GM12878 (cell line): ENCODE data around the gene ZP4. TPM values are rescaled to one million over a fixed set of nuclear protein-coding genes. Genes with fewer than 3 reads are reported as not detected.

ENCODE experiments used
- ATAC-seq: fragments of 200-7000 bp; cut with Tn5 transposase; 3 replicates; pipeline ENCODE4 v1.9.1; 2020; ENCODE audit warnings: mild to moderate bottlenecking, moderate library complexity
- BruUV-seq: library from RNA; stranded (reverse); fragments of 400-500 nt; replicated peaks from 2 replicates; lab custom pipeline; 2021; lab: Mats Ljungman, UMichigan
- CTCF ChIA-PET: fragments of 300-600 bp; sonication (Branson Sonifier 250); formaldehyde crosslinking; extraction: SDS; loops from one replicate; lab custom pipeline; 2021; ENCODE audit warnings: inconsistent platforms; lab: Yijun Ruan, JAX
- POLR2A ChIA-PET: fragments of 350-600 bp; formaldehyde crosslinking; extraction: SDS; loops from one replicate; lab custom pipeline; 2021; ENCODE audit warnings: inconsistent platforms; lab: Charles Lee
- RAD21 ChIA-PET: fragments of 300-600 bp; sonication (Branson Sonifier 250); formaldehyde crosslinking; loops from one replicate; lab custom pipeline; 2023; ENCODE audit warnings: antibody characterized with exemption; ENCODE audit not compliant: unreplicated experiment; lab: Charles Lee
- SMC1A ChIA-PET: fragments of 300-600 bp; sonication (Branson Sonifier 250); formaldehyde crosslinking; loops from one replicate; lab custom pipeline; 2023; ENCODE audit not compliant: unreplicated experiment, uncharacterized antibody; lab: Charles Lee
- DNase-seq: peaks from one replicate; pipeline ENCODE4 v3.0.0-alpha.2; 2011; ENCODE audit warnings: low read depth, low spot score
- FAIRE-seq: peaks from 3 replicates; lab custom pipeline; 2011; peaks lifted over from hg19 to GRCh38; lab: Jason Lieb, UNC
- H2AFZ ChIP-seq: 2 replicates; pipeline ENCODE4 v1.6.0; 2011; ENCODE audit warnings: low read depth, low read length, control low read depth; ENCODE audit not compliant: control insufficient read depth
- H3K27ac ChIP-seq: 2 replicates; pipeline ENCODE4 v1.5.1; 2011; ENCODE audit warnings: control low read depth; ENCODE audit not compliant: control insufficient read depth, insufficient read depth
- H3K27me3 ChIP-seq, 2 experiments: replicated peaks in 1 of 2; 2 replicates each; pipeline versions ENCODE4 v1.6.0 to v1.6.1; 2011; ENCODE audit warnings: low read length in 1 of 2; ENCODE audit not compliant: control insufficient read depth in 2 of 2, insufficient read depth in 2 of 2
- H3K36me3 ChIP-seq, 2 experiments: 2 replicates each; pipeline ENCODE4 v1.5.1; 2011; ENCODE audit warnings: low read length in 1 of 2; ENCODE audit not compliant: control insufficient read depth in 2 of 2, insufficient read depth in 2 of 2
- H3K4me1 ChIP-seq: 2 replicates; pipeline ENCODE4 v1.6.1; 2011; ENCODE audit warnings: mild to moderate bottlenecking, low read length, moderate library complexity, mixed read lengths; ENCODE audit not compliant: control insufficient read depth, insufficient read depth
- H3K4me2 ChIP-seq: 2 replicates; pipeline ENCODE4 v1.6.0; 2011; ENCODE audit warnings: control low read depth; ENCODE audit not compliant: control insufficient read depth, insufficient read depth
- H3K4me3 ChIP-seq: fragments of 200-600 bp; sonication (generic); 2 replicates; pipeline ENCODE4 v1.5.1; 2016
- H3K79me2 ChIP-seq: 2 replicates; pipeline ENCODE4 v1.6.0; 2011; ENCODE audit warnings: low read length; ENCODE audit not compliant: control insufficient read depth, insufficient read depth
- H3K9ac ChIP-seq: 2 replicates; pipeline ENCODE4 v1.8.0; 2011; ENCODE audit warnings: low read length, control low read depth, mixed read lengths; ENCODE audit not compliant: control insufficient read depth, insufficient read depth
- H3K9me3 ChIP-seq: replicated peaks from 3 replicates; pipeline ENCODE4 v1.5.1; 2011; ENCODE audit warnings: mild to moderate bottlenecking, low read length; ENCODE audit not compliant: control insufficient read depth, insufficient read depth
- H4K20me1 ChIP-seq: 2 replicates; pipeline ENCODE4 v1.6.0; 2011; ENCODE audit not compliant: control insufficient read depth, insufficient read depth
- IKZF1 ChIP-seq: fragments of 450-650 bp; conservative IDR thresholded peaks from 2 replicates; pipeline ENCODE4 v1.6.1; 2017; ENCODE audit warnings: antibody characterized with exemption, mild to moderate bottlenecking
- NBN ChIP-seq: fragments of 450-650 bp; IDR thresholded peaks from 2 replicates; pipeline ENCODE4 v1.6.1; 2016
- PRDM15 ChIP-seq: fragments of 450-650 bp; formaldehyde crosslinking; IDR thresholded peaks from 2 replicates; pipeline ENCODE4 v1.4.0; 2020; ENCODE audit warnings: mild to moderate bottlenecking, moderate library complexity
- SP1 ChIP-seq: IDR thresholded peaks from one replicate; pipeline ENCODE4 v1.6.1; 2011; ENCODE audit warnings: low read depth, low read length
- WGBS: methylation state at CpG from one replicate; pipeline ENCODE4 v1.1.6; 2016; ENCODE audit warnings: low lambda C conversion rate; ENCODE audit not compliant: insufficient replicate concordance, insufficient coverage; ENCODE audit errors: missing lambda C conversion rate; 5-methylcytosine and 5-hydroxymethylcytosine counted together
- in situ Hi-C: fragments of 300-500 bp; cut with MboI; formaldehyde crosslinking; loops from 9 replicates; pipeline ENCODE4 v1.14.3; 2018; ENCODE audit warnings: mixed read lengths
- intact Hi-C: fragments of 100-400 bp; cut with micrococcal nuclease; formaldehyde crosslinking; loops from one replicate; pipeline ENCODE4 v1.14.2; 2022; ENCODE audit not compliant: unreplicated experiment
- polyA plus RNA-seq, 11 experiments: library from polyadenylated mRNA; depleted of rRNA in 4 of 11; unstranded in 6 of 11; stranded (reverse) in 5 of 11; fragments of >200 nt; fragmentation: Nextera tagmentation in 4 of 11; fragmentation: Illumina TruSeq in 1 of 11; extraction: Ambion mirVana in 4 of 11; extraction: Trizol in 1 of 11; gene quantifications; 1 replicate in 1 of 11; 2 replicates in 10 of 11; pipeline versions ENCODE4 v1.2.1 to v1.2.3, GENCODE V29; 2011 to 2016; ENCODE audit warnings: inconsistent platforms in 2 of 11, missing spikeins in 2 of 11, low read depth in 1 of 11
- total RNA-seq, 4 experiments: library from RNA; depleted of rRNA in 3 of 4; stranded (reverse); fragments of >200 nt in 3 of 4; fragmentation: Illumina TruSeq in 1 of 4; extraction: Trizol in 1 of 4; gene quantifications; 2 replicates each; pipeline versions ENCODE4 v1.2.1 to v1.2.3, GENCODE V29; 2013 to 2021
- TF ChIP-seq, protein P1 (sequence below): IDR thresholded peaks from 2 replicates; pipeline ENCODE4 v1.6.1; 2012; ENCODE audit warnings: improper control_type of control experiment, low read depth, low read length; ENCODE audit not compliant: insufficient replicate concordance

ZP4 gene
- total and polyA plus RNA-seq, 10 of the 15 experiments (the other 5 are each of a cell fraction or from before 2014, with no cell fraction given) = 0.23 TPM; not detected in 9

DNA sequence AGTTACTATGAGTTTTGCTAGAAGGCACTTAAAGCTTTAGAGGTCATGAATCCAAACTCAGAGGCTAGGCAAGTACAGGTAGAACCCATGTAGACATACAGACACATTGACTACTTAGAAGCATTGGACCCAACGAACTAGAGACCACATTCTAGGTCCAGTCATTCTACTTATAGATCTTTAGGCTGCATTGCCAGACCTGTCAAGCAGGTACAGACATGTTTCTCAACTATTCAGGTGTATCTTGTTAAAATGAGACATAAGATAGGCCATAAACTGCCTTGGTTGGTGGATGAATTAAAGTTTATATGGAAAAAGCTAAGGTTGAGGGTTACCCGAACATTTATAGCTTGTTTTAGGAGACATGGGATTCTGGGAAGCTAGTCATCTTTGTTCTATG, 6.5 kb downstream of the ZP4 start:
- Histone ChIP-seq H4K20me1 (no peaks in the 10 kb centered on the region), H2AFZ (no peak overlapping the region), H3K4me1 (no peaks in the 10 kb centered on the region), H3K4me2 (no peak overlapping the region), H3K36me3 (no peaks in the 10 kb centered on the region), H3K79me2 (no peaks in the 10 kb centered on the region), H3K4me3 (no peak overlapping the region), H3K9ac (no peak overlapping the region), H3K27me3 (no peaks in the 10 kb centered on the region), H3K27ac (no peak overlapping the region), H3K9me3 (no peaks in the 10 kb centered on the region)
- no TSS peak for BruUV-seq
- ATAC-seq = no peak
- FAIRE-seq = no peak
- POLR2A ChIA-PET = no interaction called here
- in situ Hi-C loops = no loop called here
- intact Hi-C loops = no loop called here
- SMC1A ChIA-PET = no interaction called here
- WGBS = 5% methylated on average over 2 of the region's 2 CpGs
- RAD21 ChIA-PET = interaction anchor here (1.0 kb wide), 1 partner anchor 318 kb away, joined by 3 read pairs; no protein-coding TSS in a partner anchor
- CTCF ChIA-PET = interaction anchor here (1.2 to 1.5 kb wide), 2 partner anchors 20 to 77 kb away, joined by 3 to 4 read pairs; no protein-coding TSS in a partner anchor
- DNase-seq = no peak
- TF ChIP-seq, protein P1, sequence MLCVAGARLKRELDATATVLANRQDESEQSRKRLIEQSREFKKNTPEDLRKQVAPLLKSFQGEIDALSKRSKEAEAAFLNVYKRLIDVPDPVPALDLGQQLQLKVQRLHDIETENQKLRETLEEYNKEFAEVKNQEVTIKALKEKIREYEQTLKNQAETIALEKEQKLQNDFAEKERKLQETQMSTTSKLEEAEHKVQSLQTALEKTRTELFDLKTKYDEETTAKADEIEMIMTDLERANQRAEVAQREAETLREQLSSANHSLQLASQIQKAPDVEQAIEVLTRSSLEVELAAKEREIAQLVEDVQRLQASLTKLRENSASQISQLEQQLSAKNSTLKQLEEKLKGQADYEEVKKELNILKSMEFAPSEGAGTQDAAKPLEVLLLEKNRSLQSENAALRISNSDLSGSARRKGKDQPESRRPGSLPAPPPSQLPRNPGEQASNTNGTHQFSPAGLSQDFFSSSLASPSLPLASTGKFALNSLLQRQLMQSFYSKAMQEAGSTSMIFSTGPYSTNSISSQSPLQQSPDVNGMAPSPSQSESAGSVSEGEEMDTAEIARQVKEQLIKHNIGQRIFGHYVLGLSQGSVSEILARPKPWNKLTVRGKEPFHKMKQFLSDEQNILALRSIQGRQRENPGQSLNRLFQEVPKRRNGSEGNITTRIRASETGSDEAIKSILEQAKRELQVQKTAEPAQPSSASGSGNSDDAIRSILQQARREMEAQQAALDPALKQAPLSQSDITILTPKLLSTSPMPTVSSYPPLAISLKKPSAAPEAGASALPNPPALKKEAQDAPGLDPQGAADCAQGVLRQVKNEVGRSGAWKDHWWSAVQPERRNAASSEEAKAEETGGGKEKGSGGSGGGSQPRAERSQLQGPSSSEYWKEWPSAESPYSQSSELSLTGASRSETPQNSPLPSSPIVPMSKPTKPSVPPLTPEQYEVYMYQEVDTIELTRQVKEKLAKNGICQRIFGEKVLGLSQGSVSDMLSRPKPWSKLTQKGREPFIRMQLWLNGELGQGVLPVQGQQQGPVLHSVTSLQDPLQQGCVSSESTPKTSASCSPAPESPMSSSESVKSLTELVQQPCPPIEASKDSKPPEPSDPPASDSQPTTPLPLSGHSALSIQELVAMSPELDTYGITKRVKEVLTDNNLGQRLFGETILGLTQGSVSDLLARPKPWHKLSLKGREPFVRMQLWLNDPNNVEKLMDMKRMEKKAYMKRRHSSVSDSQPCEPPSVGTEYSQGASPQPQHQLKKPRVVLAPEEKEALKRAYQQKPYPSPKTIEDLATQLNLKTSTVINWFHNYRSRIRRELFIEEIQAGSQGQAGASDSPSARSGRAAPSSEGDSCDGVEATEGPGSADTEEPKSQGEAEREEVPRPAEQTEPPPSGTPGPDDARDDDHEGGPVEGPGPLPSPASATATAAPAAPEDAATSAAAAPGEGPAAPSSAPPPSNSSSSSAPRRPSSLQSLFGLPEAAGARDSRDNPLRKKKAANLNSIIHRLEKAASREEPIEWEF = no peak

- peak; percentile 73 for ATAC-seq
- Histone ChIP-seq H3K27me3 (no peaks in the 10 kb centered on the region), H3K4me2 (no peak overlapping the region)
- TF ChIP-seq PRDM15 (no peak), IKZF1 (no peak), NBN (no peak), SP1 (no peak)
Measured at GRCh38 chr1:237879195-237879594, 11.5 kb downstream of the ZP4 start.

More at GRCh38 chr1:237879195-237879594, 11.5 kb downstream of the ZP4 start:
- FAIRE-seq = no peak
- no peak overlapping the region for H3K4me3 ChIP-seq
- ChIA-PET POLR2A (no interaction called here), SMC1A (interaction anchor here (1.2 to 1.7 kb wide), 2 partner anchors 9 to 239 kb away, joined by 3 read pairs; no protein-coding TSS in a partner anchor), RAD21 (no interaction called here), CTCF (interaction anchor here (2.0 to 3.4 kb wide), 2 partner anchors 15 to 28 kb away, joined by 7 to 15 read pairs; no protein-coding TSS in a partner anchor)
- H3K9me3 ChIP-seq = no peaks in the 10 kb centered on the region
- H3K27ac ChIP-seq = no peak overlapping the region
- no peaks in the 10 kb centered on the region for H3K79me2 ChIP-seq
- intact Hi-C loops (no loop called here), in situ Hi-C loops (no loop called here)
- no peaks in the 10 kb centered on the region for H3K36me3 ChIP-seq
- no peak overlapping the region for H2AFZ ChIP-seq
- H3K9ac ChIP-seq = no peak overlapping the region
- no TSS peak for BruUV-seq
- H4K20me1 ChIP-seq = no peaks in the 10 kb centered on the region
- no peak for DNase-seq
- H3K4me1 ChIP-seq = no peaks in the 10 kb centered on the region
